IMR-90 (cell line): ENCODE measurements around the gene TMEM140.

Source experiments
- CEBPB ChIP-seq: IDR thresholded peaks from 2 replicates; pipeline ENCODE4 v1.6.1; 2012; ENCODE audit warnings: low read depth, low read length, improper control_type of control experiment
- CTCF ChIP-seq: conservative IDR thresholded peaks from 2 replicates; pipeline ENCODE4 v1.5.1; 2012; ENCODE audit warnings: mild to moderate bottlenecking, low read depth, low read length, improper control_type of control experiment
- FOS ChIP-seq: fragments of 150-350 bp; IDR thresholded peaks from 2 replicates; pipeline ENCODE4 v1.6.1; 2016; ENCODE audit warnings: low read depth, low read length
- MAFK ChIP-seq: IDR thresholded peaks from 2 replicates; pipeline ENCODE4 v1.6.1; 2012; ENCODE audit warnings: low read depth, low read length, improper control_type of control experiment
- MXI1 ChIP-seq: IDR thresholded peaks from 2 replicates; pipeline ENCODE4 v1.6.1; 2012; ENCODE audit warnings: low read depth, mild to moderate bottlenecking, low read length, moderate library complexity, borderline replicate concordance
- POLR2A ChIP-seq: IDR thresholded peaks from 2 replicates; pipeline ENCODE4 v1.6.1; 2012; ENCODE audit warnings: mild to moderate bottlenecking, low read depth, low read length
- RAD21 ChIP-seq: IDR thresholded peaks from 2 replicates; pipeline ENCODE4 v1.6.1; 2012; ENCODE audit warnings: low read length, improper control_type of control experiment
- USF2 ChIP-seq: fragments of 150-350 bp; IDR thresholded peaks from 2 replicates; pipeline ENCODE4 v1.6.1; 2017; ENCODE audit warnings: mild to moderate bottlenecking, antibody characterized with exemption, low read length, low read depth

GRCh38 chr7:135164357-135165061 is 16.6 kb downstream of the TMEM140 start:
- TF ChIP-seq USF2, result no peak
- no peak for TF ChIP-seq CEBPB
- TF ChIP-seq FOS, result no peak
- TF ChIP-seq CTCF, result no peak
- TF ChIP-seq POLR2A, result no peak
- TF ChIP-seq RAD21, result no peak
- TF ChIP-seq MXI1, result no peak
- no peak for TF ChIP-seq MAFK
